Uterus (tissue), 4 donors: ENCODE results near the gene HIVEP3. TPM values are rescaled to one million over a fixed set of nuclear protein-coding genes. Genes with fewer than 3 reads are reported as not detected.

Source experiments
- DNase-seq, 2 donors: peaks; one replicate each; pipeline ENCODE4 v3.0.0-alpha.2; 2019 to 2020
- H3K27ac ChIP-seq, 2 donors: fragments of 200-600 bp; sonication (generic); 1 replicate in 1 of 2; 2 replicates in 1 of 2; pipeline ENCODE4 v1.5.1; 2016 to 2018
- H3K27me3 ChIP-seq, 2 donors: fragments of 200-600 bp; sonication (generic); one replicate each; pipeline ENCODE4 v1.5.1; 2018 to 2019; ENCODE audit warnings: control low read depth in 1 of 2
- H3K36me3 ChIP-seq, 2 donors: fragments of 200-600 bp; sonication (generic); one replicate each; pipeline ENCODE4 v1.5.1; 2019; ENCODE audit warnings: control low read depth in 1 of 2
- H3K4me1 ChIP-seq, 2 donors: fragments of 200-600 bp; sonication (generic); one replicate each; pipeline ENCODE4 v1.5.1; 2018 to 2019; ENCODE audit warnings: control low read depth in 1 of 2
- H3K4me3 ChIP-seq, 2 donors: fragments of 200-600 bp; sonication (generic); 1 replicate in 1 of 2; 2 replicates in 1 of 2; pipeline ENCODE4 v1.5.1; 2018 to 2019; ENCODE audit warnings: mild to moderate bottlenecking in 1 of 2
- H3K9me3 ChIP-seq, 2 donors: fragments of 200-600 bp; sonication (generic); one replicate each; pipeline ENCODE4 v1.5.1; 2019; ENCODE audit warnings: control low read depth in 1 of 2
- CTCF ChIP-seq, 4 experiments: fragments of 200-600 bp in 2 of 4; fragments of 450-650 bp in 2 of 4; sonication (generic) in 2 of 4; IDR thresholded peaks; one replicate each; pipeline ENCODE4 v1.5.1; 2016 to 2019; ENCODE audit warnings: antibody characterized with exemption in 4 of 4, mild to moderate bottlenecking in 2 of 4, moderate library complexity in 1 of 4
- POLR2A ChIP-seq, 2 donors: fragments of 450-650 bp; IDR thresholded peaks; one replicate each; pipeline ENCODE4 v1.6.1; 2016; ENCODE audit warnings: antibody characterized with exemption in 2 of 2, mild to moderate bottlenecking in 1 of 2, moderate library complexity in 1 of 2
- intact Hi-C: fragments of 100-400 bp; cut with DNase I; formaldehyde crosslinking; loops from one replicate; pipeline ENCODE4 v1.15.1; 2023; ENCODE audit warnings: low total_unique reads
- total RNA-seq, 4 donors: library from RNA; depleted of rRNA in 3 of 4; stranded (reverse); fragments of >200 nt in 3 of 4; gene quantifications; one replicate each; pipeline versions ENCODE4 v1.1.0 to v1.2.4, GENCODE V29; 2014 to 2023
- donor health status: DM: yes; HTN: yes; CAD: no.

The HIVEP3 gene
- total RNA-seq, 4 donors from 2014 or later, result 0.51 to 7.6 (median 2.9) TPM

- H3K27ac ChIP-seq, result no peak overlapping the region
- no peaks in the 10 kb centered on the region for H3K36me3 ChIP-seq
- H3K27me3 ChIP-seq, result no peaks in the 10 kb centered on the region
- no peak for DNase-seq
- H3K4me3 ChIP-seq, result no peak overlapping the region
- no peaks in the 10 kb centered on the region for H3K9me3 ChIP-seq
- intact Hi-C loops, result no loop called here
- TF ChIP-seq CTCF (IDR thresholded peaks at IDR 0.05) (no peak), POLR2A (IDR thresholded peaks at IDR 0.05) (no peak)
- H3K4me1 ChIP-seq, result no peaks in the 10 kb centered on the region
These were observed 285.7 kb downstream of the HIVEP3 start for GRCh38 chr1:41632781-41633575.

- no peak for TF ChIP-seq POLR2A (IDR thresholded peaks at IDR 0.05)
- no peak for TF ChIP-seq CTCF (IDR thresholded peaks at IDR 0.05)
- DNase-seq, result no peak
- H3K4me3 ChIP-seq, result no peak overlapping the region
- no peaks in the 10 kb centered on the region for H3K9me3 ChIP-seq
- intact Hi-C loops, result no loop called here
- no peaks in the 10 kb centered on the region for H3K36me3 ChIP-seq
- no peaks in the 10 kb centered on the region for H3K4me1 ChIP-seq
- H3K27me3 ChIP-seq, result no peaks in the 10 kb centered on the region
- H3K27ac ChIP-seq, result no peak overlapping the region
These were observed 286.8 kb downstream of the HIVEP3 start for GRCh38 chr1:41631971-41632370.

GRCh38 chr1:41631154-41631553 lies 287.6 kb downstream of the HIVEP3 start:
- intact Hi-C loops, result no loop called here
- DNase-seq, result no peak
- Histone ChIP-seq H3K4me1 (no peaks in the 10 kb centered on the region), H3K36me3 (no peaks in the 10 kb centered on the region), H3K27ac (no peak overlapping the region), H3K4me3 (no peak overlapping the region), H3K9me3 (no peaks in the 10 kb centered on the region), H3K27me3 (no peaks in the 10 kb centered on the region)
- no peak for TF ChIP-seq POLR2A (IDR thresholded peaks at IDR 0.05)
- TF ChIP-seq CTCF (IDR thresholded peaks at IDR 0.05), result no peak

GRCh38 chr1:41629571-41629970 lies 289.2 kb downstream of the HIVEP3 start:
- no peak overlapping the region for H3K4me3 ChIP-seq
- no peaks in the 10 kb centered on the region for H3K9me3 ChIP-seq
- no peaks in the 10 kb centered on the region for H3K27me3 ChIP-seq
- H3K36me3 ChIP-seq, result no peaks in the 10 kb centered on the region
- intact Hi-C loops, result no loop called here
- no peaks in the 10 kb centered on the region for H3K4me1 ChIP-seq
- DNase-seq, result no peak
- TF ChIP-seq POLR2A (IDR thresholded peaks at IDR 0.05) (no peak), CTCF (IDR thresholded peaks at IDR 0.05) (no peak)
- no peak overlapping the region for H3K27ac ChIP-seq

- Histone ChIP-seq H3K36me3 (no peaks in the 10 kb centered on the region), H3K9me3 (no peaks in the 10 kb centered on the region), H3K4me3 (no peak overlapping the region), H3K27ac (no peak overlapping the region), H3K4me1 (no peaks in the 10 kb centered on the region), H3K27me3 (no peaks in the 10 kb centered on the region)
- TF ChIP-seq POLR2A (IDR thresholded peaks at IDR 0.05) (no peak), CTCF (IDR thresholded peaks at IDR 0.05) (no peak)
- DNase-seq, result no peak
- intact Hi-C loops, result no loop called here
These were observed 289.6 kb downstream of the HIVEP3 start for GRCh38 chr1:41629141-41629540.
